ENCODE data around the gene ADGRG2.

DNA sequence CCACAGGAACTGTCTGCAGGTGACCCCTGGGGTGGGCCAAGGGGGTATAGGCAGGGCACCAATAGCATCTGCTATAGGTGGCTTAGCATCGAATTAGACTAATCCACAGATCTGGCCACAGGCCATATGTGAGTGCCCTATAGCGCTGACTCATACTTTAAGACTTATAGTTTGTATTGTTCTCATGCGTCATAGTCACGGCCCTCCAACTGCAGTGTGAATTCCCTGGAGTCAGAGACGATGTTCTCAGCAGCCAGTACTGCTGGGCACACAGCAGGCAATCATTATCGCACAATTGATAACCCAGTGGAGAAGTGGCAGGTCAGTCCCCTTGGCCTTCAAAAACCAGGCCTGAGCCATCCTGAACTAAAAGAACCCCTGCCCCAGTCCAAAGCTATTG lies 58.1 kb downstream of the ADGRG2 start:
- TF ChIP-seq, protein P1, sequence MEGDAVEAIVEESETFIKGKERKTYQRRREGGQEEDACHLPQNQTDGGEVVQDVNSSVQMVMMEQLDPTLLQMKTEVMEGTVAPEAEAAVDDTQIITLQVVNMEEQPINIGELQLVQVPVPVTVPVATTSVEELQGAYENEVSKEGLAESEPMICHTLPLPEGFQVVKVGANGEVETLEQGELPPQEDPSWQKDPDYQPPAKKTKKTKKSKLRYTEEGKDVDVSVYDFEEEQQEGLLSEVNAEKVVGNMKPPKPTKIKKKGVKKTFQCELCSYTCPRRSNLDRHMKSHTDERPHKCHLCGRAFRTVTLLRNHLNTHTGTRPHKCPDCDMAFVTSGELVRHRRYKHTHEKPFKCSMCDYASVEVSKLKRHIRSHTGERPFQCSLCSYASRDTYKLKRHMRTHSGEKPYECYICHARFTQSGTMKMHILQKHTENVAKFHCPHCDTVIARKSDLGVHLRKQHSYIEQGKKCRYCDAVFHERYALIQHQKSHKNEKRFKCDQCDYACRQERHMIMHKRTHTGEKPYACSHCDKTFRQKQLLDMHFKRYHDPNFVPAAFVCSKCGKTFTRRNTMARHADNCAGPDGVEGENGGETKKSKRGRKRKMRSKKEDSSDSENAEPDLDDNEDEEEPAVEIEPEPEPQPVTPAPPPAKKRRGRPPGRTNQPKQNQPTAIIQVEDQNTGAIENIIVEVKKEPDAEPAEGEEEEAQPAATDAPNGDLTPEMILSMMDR (IDR thresholded peaks at IDR 0.05): no peak
- no peak for TF ChIP-seq POLR2A (IDR thresholded peaks at IDR 0.05)

Data from Peyer's patch (tissue), 4 donors.